ENCODE data around the gene KIF1A.

KIF1A gene

GRCh38 chr2:240803191-240803590 is 16.8 kb downstream of the KIF1A start:
- DNase-seq (ENCODE audit: low read depth) = no peak

- DNase-seq (ENCODE audit: low read depth) = no peak
These were observed 20.8 kb downstream of the KIF1A start for GRCh38 chr2:240799033-240799820.

- DNase-seq (ENCODE audit: low read depth) = no peak
These were observed 21.6 kb downstream of the KIF1A start for GRCh38 chr2:240798327-240798905.

- DNase-seq (ENCODE audit: low read depth) = no peak
These were observed 22.1 kb downstream of the KIF1A start for GRCh38 chr2:240797914-240798313.

- no peak for DNase-seq (ENCODE audit: low read depth)
These were observed 22.5 kb downstream of the KIF1A start for GRCh38 chr2:240797500-240797895.

- no peak for DNase-seq (ENCODE audit: low read depth)
These were observed 23.2 kb downstream of the KIF1A start for GRCh38 chr2:240796543-240797499.

GRCh38 chr2:240795916-240796510 is 24.0 kb downstream of the KIF1A start:
- DNase-seq (ENCODE audit: low read depth) = no peak

GRCh38 chr2:240795454-240795853 is 24.6 kb downstream of the KIF1A start:
- no peak for DNase-seq (ENCODE audit: low read depth)

- no peak for DNase-seq (ENCODE audit: low read depth)
These were observed 25.8 kb downstream of the KIF1A start for GRCh38 chr2:240794178-240794721.

GRCh38 chr2:240793313-240794177 is 26.5 kb downstream of the KIF1A start:
- DNase-seq (ENCODE audit: low read depth) = no peak

GRCh38 chr2:240792629-240793312 is 27.2 kb downstream of the KIF1A start:
- no peak for DNase-seq (ENCODE audit: low read depth)

- no peak for DNase-seq (ENCODE audit: low read depth)
These were observed 28.0 kb downstream of the KIF1A start for GRCh38 chr2:240791821-240792628.

GRCh38 chr2:240791221-240791800 is 28.7 kb downstream of the KIF1A start:
- no peak for DNase-seq (ENCODE audit: low read depth)

- DNase-seq (ENCODE audit: low read depth) = no peak
These were observed 29.4 kb downstream of the KIF1A start for GRCh38 chr2:240790370-240791220.

- DNase-seq (ENCODE audit: low read depth) = no peak
These were observed 30.3 kb downstream of the KIF1A start for GRCh38 chr2:240789501-240790369.

GRCh38 chr2:240789051-240789453 is 31.0 kb downstream of the KIF1A start:
- no peak for DNase-seq (ENCODE audit: low read depth)

- no peak for DNase-seq (ENCODE audit: low read depth)
These were observed 31.5 kb downstream of the KIF1A start for GRCh38 chr2:240788482-240788881.

Data from stromal cell of bone marrow (primary cell).